Thyroid gland (tissue), 4 donors: Measurements from ENCODE around the gene KRTAP9-7. TPM values are rescaled to one million over a fixed set of nuclear protein-coding genes. Genes with fewer than 3 reads are reported as not detected.

Experiments
- DNase-seq, 2 donors: peaks; one replicate each; pipeline ENCODE4 v3.0.0-alpha.2; 2019
- H3K27ac ChIP-seq, 3 donors: fragments of 200-600 bp; sonication (generic); 1 replicate in 2 of 3; 2 replicates in 1 of 3; pipeline ENCODE4 v1.5.1; 2016 to 2019; ENCODE audit warnings: mild to moderate bottlenecking in 1 of 3, moderate library complexity in 1 of 3
- H3K27me3 ChIP-seq: fragments of 200-600 bp; sonication (generic); one replicate; pipeline ENCODE4 v1.5.1; 2019
- H3K36me3 ChIP-seq, 2 donors: fragments of 200-600 bp; sonication (generic); one replicate each; pipeline ENCODE4 v1.5.1; 2016 to 2019
- H3K4me1 ChIP-seq, 2 donors: fragments of 200-600 bp; sonication (generic); one replicate each; pipeline ENCODE4 v1.5.1; 2017 to 2019
- H3K4me3 ChIP-seq, 3 donors: fragments of 200-600 bp; sonication (generic); replicated peaks in 1 of 3; 1 replicate in 2 of 3; 2 replicates in 1 of 3; pipeline ENCODE4 v1.5.1; 2016; ENCODE audit warnings: mild to moderate bottlenecking in 1 of 3
- H3K9me3 ChIP-seq: fragments of 200-600 bp; sonication (generic); one replicate; pipeline ENCODE4 v1.5.1; 2017
- POLR2A ChIP-seq, 2 donors: fragments of 450-650 bp; IDR thresholded peaks; one replicate each; pipeline ENCODE4 v1.6.1; 2017; ENCODE audit warnings: antibody characterized with exemption in 2 of 2, mild to moderate bottlenecking in 2 of 2, moderate library complexity in 1 of 2
- WGBS, 2 donors: methylation state at CpG; one replicate each; pipeline ENCODE4 v1.1.5; 2017; 5-methylcytosine and 5-hydroxymethylcytosine counted together
- intact Hi-C: fragments of 100-400 bp; cut with DNase I; formaldehyde crosslinking; loops from one replicate; pipeline ENCODE4 v1.15.1; 2023
- total RNA-seq, 4 donors: library from RNA; depleted of rRNA; stranded (reverse); fragments of >200 nt; gene quantifications; one replicate each; pipeline ENCODE4 v1.2.3, GENCODE V29; 2016
- TF ChIP-seq, protein P1 (sequence below), 6 experiments: fragments of 200-600 bp in 3 of 6; fragments of 450-650 bp in 3 of 6; sonication (generic) in 3 of 6; IDR thresholded peaks; one replicate each; pipeline ENCODE4 v1.5.1; 2016 to 2019; ENCODE audit warnings: antibody characterized with exemption in 6 of 6, mild to moderate bottlenecking in 2 of 6, inconsistent platforms in 1 of 6, moderate library complexity in 1 of 6

Gene KRTAP9-7
- total RNA-seq, 4 donors from 2014 or later, result not detected

DNA sequence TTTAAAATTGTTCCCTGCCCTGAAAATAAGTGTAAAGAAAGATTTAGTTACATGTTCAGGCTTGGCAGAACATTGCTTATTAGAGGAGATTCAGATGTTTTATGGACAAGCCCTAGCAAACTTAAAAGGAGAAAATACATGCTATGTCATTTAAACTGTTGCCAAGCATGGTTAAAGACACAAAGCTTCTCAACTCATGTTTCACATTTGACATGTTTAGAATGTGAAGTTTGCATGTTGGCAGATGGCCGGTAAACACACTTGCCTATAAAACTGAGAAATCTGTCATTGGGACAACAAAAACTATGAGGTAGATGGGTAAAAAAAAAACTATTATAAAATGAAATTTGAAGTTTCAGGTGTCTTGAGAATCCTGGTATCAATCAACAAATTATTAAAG, 21.3 kb downstream of the KRTAP9-7 start:
- intact Hi-C loops, result no loop called here
- WGBS, 2 donors, result 87 to 90% methylated on average over 1 of the region's 1 CpG
- H3K27ac ChIP-seq, result no peak overlapping the region
- DNase-seq, result no peak
- no peaks in the 10 kb centered on the region for H3K4me1 ChIP-seq
- no peaks in the 10 kb centered on the region for H3K27me3 ChIP-seq
- H3K4me3 ChIP-seq, result no peak overlapping the region
- H3K9me3 ChIP-seq, result no peaks in the 10 kb centered on the region
- TF ChIP-seq POLR2A (IDR thresholded peaks at IDR 0.05), result no peak
- TF ChIP-seq, protein P1, sequence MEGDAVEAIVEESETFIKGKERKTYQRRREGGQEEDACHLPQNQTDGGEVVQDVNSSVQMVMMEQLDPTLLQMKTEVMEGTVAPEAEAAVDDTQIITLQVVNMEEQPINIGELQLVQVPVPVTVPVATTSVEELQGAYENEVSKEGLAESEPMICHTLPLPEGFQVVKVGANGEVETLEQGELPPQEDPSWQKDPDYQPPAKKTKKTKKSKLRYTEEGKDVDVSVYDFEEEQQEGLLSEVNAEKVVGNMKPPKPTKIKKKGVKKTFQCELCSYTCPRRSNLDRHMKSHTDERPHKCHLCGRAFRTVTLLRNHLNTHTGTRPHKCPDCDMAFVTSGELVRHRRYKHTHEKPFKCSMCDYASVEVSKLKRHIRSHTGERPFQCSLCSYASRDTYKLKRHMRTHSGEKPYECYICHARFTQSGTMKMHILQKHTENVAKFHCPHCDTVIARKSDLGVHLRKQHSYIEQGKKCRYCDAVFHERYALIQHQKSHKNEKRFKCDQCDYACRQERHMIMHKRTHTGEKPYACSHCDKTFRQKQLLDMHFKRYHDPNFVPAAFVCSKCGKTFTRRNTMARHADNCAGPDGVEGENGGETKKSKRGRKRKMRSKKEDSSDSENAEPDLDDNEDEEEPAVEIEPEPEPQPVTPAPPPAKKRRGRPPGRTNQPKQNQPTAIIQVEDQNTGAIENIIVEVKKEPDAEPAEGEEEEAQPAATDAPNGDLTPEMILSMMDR (IDR thresholded peaks at IDR 0.05), result no peak
- H3K36me3 ChIP-seq, result no peaks in the 10 kb centered on the region

DNA sequence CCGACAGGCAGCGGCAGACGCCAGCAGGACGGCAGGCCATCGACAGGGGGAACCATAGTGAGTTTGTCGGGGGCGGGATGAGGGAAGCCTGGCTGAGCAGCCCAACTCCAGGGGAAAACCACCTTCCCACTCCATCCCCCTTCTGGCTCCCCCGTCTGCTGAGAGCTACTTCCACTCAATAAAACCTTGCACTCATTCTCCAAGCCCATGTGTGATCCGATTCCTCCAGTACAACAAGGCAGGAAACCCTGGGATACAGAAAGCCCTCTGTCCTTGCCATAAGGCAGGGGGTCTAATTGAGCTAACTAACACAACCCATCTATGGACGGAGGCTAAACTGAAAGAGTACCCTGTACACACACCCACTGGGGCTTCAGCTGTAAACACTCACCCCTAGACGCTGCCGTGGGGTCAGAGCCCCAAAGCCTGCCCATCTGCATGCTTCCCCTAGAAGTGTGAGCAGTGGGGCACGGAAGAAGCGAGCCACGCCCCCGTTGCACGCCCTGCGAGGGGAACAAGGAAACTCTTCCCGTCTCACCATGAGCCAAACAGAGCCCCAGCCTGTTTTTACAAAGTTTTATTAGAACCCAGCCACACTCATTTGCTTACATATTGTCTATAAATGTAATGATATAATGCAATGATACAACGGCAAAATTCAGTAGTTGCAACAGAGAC, 23.1 kb downstream of the KRTAP9-7 start:
- Histone ChIP-seq H3K27me3 (no peaks in the 10 kb centered on the region), H3K27ac (no peak overlapping the region), H3K9me3 (no peaks in the 10 kb centered on the region), H3K36me3 (no peaks in the 10 kb centered on the region), H3K4me3 (no peak overlapping the region), H3K4me1 (no peaks in the 10 kb centered on the region)
- 90% methylated on average over 20 of the region's 20 CpGs for WGBS, 2 donors
- TF ChIP-seq POLR2A (IDR thresholded peaks at IDR 0.05), result no peak
- DNase-seq, result no peak
- intact Hi-C loops, result no loop called here

DNA sequence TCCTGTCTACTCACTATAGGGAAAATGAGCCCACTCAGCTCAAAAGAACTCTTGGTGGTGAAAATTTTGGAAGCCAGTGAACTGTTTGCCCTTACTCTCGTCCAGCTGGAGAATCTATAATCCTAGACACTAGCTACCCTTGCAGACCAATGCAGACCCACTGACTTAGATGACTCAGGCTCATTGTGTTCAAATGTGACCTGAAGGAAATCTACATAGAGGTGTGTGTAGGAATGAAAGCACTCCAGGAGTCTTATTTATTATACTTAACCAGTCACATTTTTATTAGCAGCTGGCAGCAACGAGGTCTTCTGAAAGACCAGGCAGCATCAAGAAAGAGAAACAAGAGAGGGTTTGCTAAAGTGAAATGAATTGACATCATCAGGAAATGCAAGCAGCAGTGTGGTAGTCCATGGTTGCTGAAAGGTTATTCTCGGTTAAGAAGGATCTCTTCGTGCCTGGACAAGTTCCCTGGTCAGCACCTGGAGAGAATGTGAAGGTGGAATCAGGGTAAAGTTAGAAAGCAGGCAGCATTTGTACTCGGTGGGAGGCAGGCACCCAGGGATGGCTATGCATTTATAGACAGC, 25.8 kb downstream of the KRTAP9-7 start:
- DNase-seq, result no peak
- no peaks in the 10 kb centered on the region for H3K4me1 ChIP-seq
- H3K27me3 ChIP-seq, result no peaks in the 10 kb centered on the region
- no peaks in the 10 kb centered on the region for H3K36me3 ChIP-seq
- intact Hi-C loops, result no loop called here
- no peak overlapping the region for H3K27ac ChIP-seq
- no peak overlapping the region for H3K4me3 ChIP-seq
- 67 to 70% methylated on average over 5 of the region's 5 CpGs for WGBS, 2 donors
- no peaks in the 10 kb centered on the region for H3K9me3 ChIP-seq
- TF ChIP-seq, protein P1 (IDR thresholded peaks at IDR 0.05), result no peak
- no peak for TF ChIP-seq POLR2A (IDR thresholded peaks at IDR 0.05)

DNA sequence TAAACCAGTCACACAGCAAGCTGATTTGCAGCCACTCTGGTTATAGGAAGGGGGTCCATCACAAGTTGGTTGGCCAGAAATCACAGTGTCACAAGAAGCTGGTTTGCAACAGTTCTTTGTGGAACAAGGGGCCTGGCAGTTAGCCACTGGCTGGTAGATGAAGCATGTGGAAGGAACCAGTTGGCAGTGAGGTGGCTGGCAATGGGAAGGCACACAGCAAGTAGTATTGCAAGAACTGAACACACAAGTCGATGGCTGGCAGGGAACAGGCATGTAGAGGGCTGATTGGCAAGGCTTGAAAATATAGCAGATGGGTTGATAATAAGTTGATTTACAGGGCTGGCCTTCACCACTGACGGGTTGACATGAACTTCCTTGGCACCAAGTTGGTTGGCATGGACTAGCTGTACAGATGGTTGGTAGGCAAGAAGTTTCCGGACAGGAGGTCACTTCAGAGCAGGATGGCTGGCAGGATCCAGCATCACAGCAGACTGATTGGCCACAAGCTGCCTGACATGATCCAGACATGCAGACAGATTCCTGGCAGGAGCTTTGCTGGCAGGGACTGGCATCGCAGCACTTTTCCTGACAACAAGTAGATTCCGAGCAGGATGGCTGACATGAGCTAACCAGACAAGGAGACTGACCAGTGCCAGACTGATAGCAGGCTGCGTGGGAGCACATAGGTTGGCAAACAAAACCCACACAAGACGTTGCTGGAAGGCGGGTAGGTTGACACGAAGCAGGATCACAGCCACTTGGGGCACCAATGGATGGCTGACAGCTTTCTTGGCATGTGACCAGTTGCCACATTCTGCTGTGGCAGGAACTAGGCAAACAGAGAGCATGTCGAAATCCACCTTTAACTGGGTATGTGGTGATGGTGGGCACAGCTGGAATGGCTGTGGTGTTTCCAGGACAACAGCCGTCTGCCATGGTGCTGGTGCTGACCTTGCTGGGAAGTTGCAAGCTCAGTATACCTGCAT, 26.7 kb downstream of the KRTAP9-7 start, which contains the start of gene KRTAP29-1:
Gene KRTAP29-1 (minus strand): TSS at position 936 of the 986 bp plus-strand sequence. CDS start 0 bp downstream, at position 936.
- H3K36me3 ChIP-seq, result no peaks in the 10 kb centered on the region

DNA sequence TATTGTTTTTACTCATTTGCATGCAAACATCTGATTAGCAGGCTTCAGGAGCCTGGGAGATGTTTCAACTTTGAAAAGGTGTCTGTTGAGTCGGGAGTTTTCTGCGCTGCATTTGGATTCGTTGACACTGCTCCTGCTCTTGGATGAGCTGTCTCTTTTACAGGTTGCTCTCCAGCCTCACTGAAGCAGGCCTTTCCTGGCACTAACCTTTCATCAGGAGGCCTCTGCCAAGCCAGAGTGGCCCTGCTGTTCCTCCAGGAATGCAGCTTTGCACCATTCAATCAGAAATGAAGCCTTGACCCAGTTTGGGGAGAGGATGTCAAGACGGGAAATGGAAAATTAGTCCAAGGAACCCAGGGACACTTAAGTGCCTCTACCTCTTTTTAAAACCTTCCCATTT, 27.5 kb downstream of the KRTAP9-7 start:
- Histone ChIP-seq H3K27me3 (no peaks in the 10 kb centered on the region), H3K27ac (no peak overlapping the region), H3K4me3 (no peak overlapping the region), H3K4me1 (peaks cover 0 to 7% of the 10 kb centered on the region in 2 donors), H3K36me3 (no peaks in the 10 kb centered on the region), H3K9me3 (no peaks in the 10 kb centered on the region)
- TF ChIP-seq POLR2A (IDR thresholded peaks at IDR 0.05), result no peak
- TF ChIP-seq, protein P1 (IDR thresholded peaks at IDR 0.05), result no peak
- no peak for DNase-seq
- 82 to 89% methylated on average over 4 of the region's 4 CpGs for WGBS, 2 donors
- intact Hi-C loops, result no loop called here

More for the DNA sequence above, 26.7 kb downstream of the KRTAP9-7 start, which contains the start of gene KRTAP29-1:
- no peak for DNase-seq
- intact Hi-C loops, result no loop called here
- TF ChIP-seq POLR2A (IDR thresholded peaks at IDR 0.05), result no peak
- TF ChIP-seq, protein P1 (IDR thresholded peaks at IDR 0.05), result no peak
- peaks cover 0 to 2% of the 10 kb centered on the region in 2 donors for H3K4me1 ChIP-seq
- no peaks in the 10 kb centered on the region for H3K27me3 ChIP-seq
- H3K4me3 ChIP-seq, result no peak within 1 kb of the TSS
- no peaks in the 10 kb centered on the region for H3K9me3 ChIP-seq
- no peak within 1 kb of the TSS for H3K27ac ChIP-seq
- WGBS, 2 donors, result 79 to 86% methylated on average over 8 to 11 of the region's 11 CpGs
